ENCODE measurements around the gene DNAJC5G.

- no peak for TF ChIP-seq EZH2phosphoT487 (IDR thresholded peaks at IDR 0.05; ENCODE audit: insufficient read depth, low read depth)
- no peak for TF ChIP-seq EZH2 (IDR thresholded peaks at IDR 0.05; ENCODE audit: insufficient read depth, poor library complexity, severe bottlenecking)
These were observed 7.7 kb downstream of the DNAJC5G start for GRCh38 chr2:27282892-27283291.

All from GM23248 (cell line).